GM10847 (cell line): Measurements from ENCODE around the gene UBE2C.

Experiments used
- POLR2A ChIP-seq: IDR thresholded peaks from 2 replicates; pipeline ENCODE4 v1.6.1; 2011; ENCODE audit not compliant: insufficient read length; ENCODE audit errors: extremely low read depth

The UBE2C gene

DNA sequence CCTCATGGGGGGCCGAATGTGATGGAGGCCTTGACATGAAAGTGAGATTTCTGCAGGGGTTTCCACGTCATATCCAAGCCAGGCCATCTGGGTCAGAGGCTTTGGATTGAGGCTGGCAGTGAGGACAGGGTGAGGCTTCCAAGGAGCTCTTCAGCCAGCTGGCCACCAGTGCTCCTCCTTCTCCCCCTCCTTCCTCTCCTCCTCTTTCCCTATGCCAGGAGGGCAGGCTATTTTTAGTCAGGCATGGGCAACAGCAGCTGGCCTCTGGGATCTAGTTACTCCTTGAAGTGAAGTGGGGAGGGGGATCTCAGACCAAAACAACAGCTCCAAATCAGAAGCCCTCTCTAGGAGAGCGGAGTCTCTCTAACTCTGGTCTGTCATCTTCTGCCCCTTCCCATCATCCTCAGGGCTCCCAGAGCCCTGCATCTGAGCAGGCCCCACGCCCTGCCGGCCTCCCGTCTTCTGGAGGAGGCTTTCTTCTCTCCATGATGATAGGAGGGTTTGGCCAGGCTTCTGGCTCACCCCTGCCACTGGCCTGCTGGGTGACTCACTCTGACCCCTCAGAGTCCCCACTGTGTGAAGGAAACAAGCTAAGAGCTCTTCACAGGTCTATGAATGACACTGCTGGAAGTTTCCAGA, 14.1 kb downstream of the UBE2C start:
- no peak for TF ChIP-seq POLR2A

DNA sequence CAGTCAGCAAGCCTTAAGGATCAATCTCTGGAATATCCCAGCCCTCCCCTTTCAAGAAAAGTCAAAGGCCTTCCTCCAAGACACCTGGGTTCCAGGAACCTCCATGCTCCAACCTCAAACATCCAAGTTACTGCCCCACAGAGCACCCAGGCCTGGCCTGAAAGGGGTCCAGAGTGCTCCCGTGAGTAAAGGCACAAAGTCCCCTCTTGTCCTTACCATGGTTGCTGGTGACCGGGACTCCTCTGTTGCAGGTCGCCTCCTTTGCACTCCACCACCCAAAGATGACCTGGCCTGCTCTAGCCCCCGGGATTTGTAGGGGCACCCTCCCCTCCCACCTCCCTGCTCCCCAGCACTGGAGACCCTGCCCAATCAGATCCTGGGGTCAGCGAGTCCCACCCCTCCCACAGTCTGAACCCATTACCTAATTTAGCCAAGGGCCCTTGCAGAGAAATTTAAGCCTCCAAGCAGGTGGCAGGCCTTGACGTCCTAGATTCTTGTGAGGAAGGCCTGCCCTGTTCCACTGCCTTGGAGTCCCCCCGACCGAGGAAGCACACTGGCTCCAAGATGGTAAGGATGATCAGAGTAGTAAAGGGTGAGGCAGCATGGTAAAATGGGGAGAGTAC, 14.7 kb downstream of the UBE2C start, which contains the start of gene TNNC2:
Gene TNNC2 (minus strand): TSS at position 283 of the 623 bp plus-strand sequence. CDS start 64 bp downstream, at position 219.
- TF ChIP-seq POLR2A: no peak

- TF ChIP-seq POLR2A: no peak
Measured at GRCh38 chr20:45827712-45828111, 15.3 kb downstream of the UBE2C start.

- no peak for TF ChIP-seq POLR2A
Measured at GRCh38 chr20:45828589-45828988, 16.1 kb downstream of the UBE2C start.

- TF ChIP-seq POLR2A: no peak
Measured at GRCh38 chr20:45832619-45833018, 20.2 kb downstream of the UBE2C start.

GRCh38 chr20:45833030-45833882, 20.8 kb downstream of the UBE2C start, which contains the start of gene SNX21:
SNX21 (plus strand) TSS chr20:45833799; CDS start chr20:45833920, 121 bp downstream.
- TF ChIP-seq POLR2A: no peak

DNA sequence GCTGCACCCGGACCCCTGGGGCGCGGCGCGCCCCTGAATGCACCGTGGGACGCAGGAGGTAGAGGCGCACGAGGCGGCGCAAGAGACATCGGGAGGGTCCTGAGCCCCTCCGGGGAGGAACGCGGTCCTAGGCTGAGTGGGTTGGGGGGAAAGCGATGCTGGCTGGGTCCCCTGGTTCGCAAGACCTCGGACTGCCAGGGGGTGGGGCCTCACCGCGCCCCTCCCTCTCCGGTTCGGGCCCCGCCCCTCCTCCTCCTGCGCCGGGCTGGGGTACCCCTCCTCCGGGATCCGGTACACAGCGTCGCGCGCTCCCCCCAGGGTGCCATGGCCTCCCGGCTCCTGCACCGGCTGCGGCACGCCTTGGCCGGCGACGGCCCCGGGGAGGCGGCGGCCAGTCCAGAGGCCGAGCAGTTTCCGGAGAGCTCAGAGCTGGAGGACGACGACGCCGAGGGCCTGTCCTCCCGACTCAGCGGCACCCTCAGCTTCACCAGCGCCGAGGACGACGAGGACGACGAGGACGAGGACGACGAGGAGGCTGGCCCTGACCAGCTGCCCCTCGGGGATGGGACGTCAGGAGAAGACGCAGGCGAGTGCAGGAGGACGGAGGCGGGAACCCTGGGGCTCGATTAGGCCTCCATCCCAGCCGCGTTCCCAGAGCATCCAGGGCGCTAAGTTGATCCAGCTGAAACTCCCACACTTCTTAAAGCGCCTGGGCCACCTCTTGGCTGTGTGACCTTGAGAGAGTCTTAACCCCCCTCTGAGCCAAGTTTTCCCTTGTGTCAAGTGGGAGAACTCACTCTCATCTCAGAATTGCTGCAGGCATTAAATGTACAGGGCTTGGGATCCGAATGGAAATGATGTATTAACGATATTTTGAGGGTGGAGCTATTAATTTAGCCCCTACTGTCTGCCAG, 21.7 kb downstream of the UBE2C start:
- TF ChIP-seq POLR2A: no peak

- no peak for TF ChIP-seq POLR2A
Measured at GRCh38 chr20:45834797-45835161, 22.3 kb downstream of the UBE2C start.

DNA sequence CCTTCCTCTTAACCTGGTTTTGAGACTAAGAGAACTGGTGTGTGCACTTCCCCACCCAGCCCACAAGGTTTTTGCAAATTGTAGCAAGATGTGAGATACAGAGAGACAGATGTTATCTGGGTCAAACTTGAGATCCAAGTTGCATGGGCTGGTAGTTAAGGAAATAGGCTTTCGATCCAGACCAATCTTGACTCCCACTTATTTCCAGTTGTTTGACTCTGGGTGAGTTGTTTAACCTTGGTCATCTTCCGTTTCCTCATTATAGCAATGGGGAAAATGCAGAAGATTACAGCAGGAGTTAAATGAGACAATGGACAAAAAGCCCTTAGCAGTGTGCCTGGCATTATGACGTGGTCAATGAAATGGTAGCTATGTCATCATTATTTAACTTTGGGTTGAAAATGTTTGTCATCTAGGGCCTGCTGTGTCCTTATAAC, 22.9 kb downstream of the UBE2C start:
- no peak for TF ChIP-seq POLR2A

- TF ChIP-seq POLR2A: no peak
Measured at GRCh38 chr20:45835825-45836224, 23.4 kb downstream of the UBE2C start.

GRCh38 chr20:45836841-45837240, 24.4 kb downstream of the UBE2C start:
- no peak for TF ChIP-seq POLR2A

DNA sequence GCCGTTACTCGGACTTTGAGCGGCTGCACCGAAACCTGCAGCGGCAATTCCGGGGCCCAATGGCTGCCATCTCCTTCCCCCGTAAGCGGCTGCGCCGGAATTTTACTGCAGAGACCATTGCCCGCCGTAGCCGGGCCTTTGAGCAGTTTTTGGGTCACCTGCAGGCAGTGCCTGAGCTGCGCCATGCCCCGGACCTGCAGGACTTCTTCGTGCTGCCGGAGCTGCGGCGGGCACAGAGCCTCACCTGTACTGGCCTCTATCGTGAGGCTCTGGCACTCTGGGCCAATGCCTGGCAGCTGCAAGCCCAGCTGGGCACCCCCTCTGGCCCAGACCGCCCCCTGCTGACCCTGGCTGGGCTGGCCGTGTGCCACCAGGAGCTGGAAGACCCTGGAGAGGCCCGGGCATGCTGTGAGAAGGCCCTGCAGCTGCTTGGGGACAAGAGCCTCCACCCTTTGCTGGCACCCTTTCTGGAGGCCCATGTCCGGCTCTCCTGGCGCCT, 28.3 kb downstream of the UBE2C start:
- no peak for TF ChIP-seq POLR2A

DNA sequence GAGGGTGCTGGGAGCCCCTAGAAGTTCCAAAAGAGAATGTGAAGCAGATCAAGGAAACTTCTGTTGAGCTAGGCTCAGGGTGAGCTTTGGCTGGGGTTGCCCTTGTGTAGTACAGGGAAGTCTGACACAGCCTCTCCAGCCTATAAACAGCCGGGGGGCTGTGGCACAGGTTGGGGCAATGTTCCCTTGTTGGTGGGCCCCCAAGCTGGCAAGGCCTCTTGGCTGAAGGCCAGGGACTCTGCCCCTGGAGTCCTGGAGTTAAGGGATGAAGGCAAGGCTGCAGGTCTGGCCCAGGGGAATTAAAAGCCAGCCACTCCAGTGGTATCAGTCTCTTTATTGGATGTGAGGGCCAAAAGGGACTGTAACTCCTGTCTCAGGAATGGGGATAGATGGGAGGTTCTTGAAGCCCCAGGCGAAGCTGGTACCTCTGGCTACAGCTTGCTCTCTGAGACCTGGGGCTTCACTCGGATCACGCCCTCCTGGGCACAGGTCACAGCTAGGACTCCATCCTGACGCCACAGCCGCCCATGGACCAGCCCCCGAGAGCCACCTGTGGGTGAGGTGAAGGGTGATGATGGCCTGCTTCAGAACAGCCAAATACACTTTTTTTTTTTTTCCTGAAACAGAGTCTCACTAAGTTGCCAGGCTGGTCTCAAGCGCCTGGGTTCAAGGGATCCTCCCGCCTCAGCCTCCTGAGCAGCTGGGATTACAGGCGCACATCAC, 29.1 kb downstream of the UBE2C start:
- TF ChIP-seq POLR2A: no peak
